HEK293 (cell line): Measurements from ENCODE around the gene NR0B1.

Experiments used
- CTCF ChIA-PET: fragments of 350-600 bp; formaldehyde crosslinking; extraction: SDS; loops from one replicate; lab custom pipeline; 2021; ENCODE audit warnings: antibody characterized with exemption; lab: Yijun Ruan, JAX
- POLR2A ChIA-PET: fragments of 300-600 bp; formaldehyde crosslinking; extraction: SDS; loops from one replicate; lab custom pipeline; 2020; ENCODE audit warnings: antibody characterized with exemption, inconsistent platforms; lab: Yijun Ruan, JAX
- H3K27ac ChIP-seq: fragments of 200-500 bp; sonication (Bioruptor generic); 2 replicates; pipeline ENCODE4 v1.5.1; 2014; ENCODE audit warnings: low read depth, low read length, control low read depth, inconsistent platforms; ENCODE audit errors: extremely low read depth
- H3K36me3 ChIP-seq, 2 experiments: fragments of 200-500 bp in 1 of 2; sonication (Bioruptor generic) in 1 of 2; 1 replicate in 1 of 2; 2 replicates in 1 of 2; pipeline ENCODE4 v1.5.1; 2014 to 2017; ENCODE audit warnings: inconsistent platforms in 2 of 2, low read length in 2 of 2; ENCODE audit not compliant: control insufficient read depth in 2 of 2, insufficient read depth in 1 of 2
- H3K4me1 ChIP-seq: fragments of 200-500 bp; sonication (Bioruptor generic); 2 replicates; pipeline ENCODE4 v1.5.1; 2014; ENCODE audit warnings: mild to moderate bottlenecking, low read length, inconsistent platforms; ENCODE audit not compliant: control insufficient read depth, insufficient read depth
- H3K4me3 ChIP-seq: 2 replicates; pipeline ENCODE4 v1.5.1; 2011; ENCODE audit warnings: low read depth, mild to moderate bottlenecking, control low read depth, low read length, moderate library complexity
- H3K9me3 ChIP-seq: fragments of 200-500 bp; sonication (Bioruptor generic); 2 replicates; pipeline ENCODE4 v1.5.1; 2014; ENCODE audit warnings: low read depth, low read length, inconsistent platforms; ENCODE audit not compliant: control insufficient read depth, insufficient read depth
- GLIS1 ChIP-seq: fragments of 450-650 bp; formaldehyde crosslinking; IDR thresholded peaks from 2 replicates; pipeline ENCODE4 v1.5.1; 2016; ENCODE audit warnings: missing biosample characterization, missing genetic modification characterization
- HOXC10 ChIP-seq: sonication (generic); formaldehyde crosslinking; IDR thresholded peaks from 2 replicates; pipeline ENCODE4 v1.8.1; 2023; ENCODE audit warnings: mild to moderate bottlenecking, missing genetic modification reagents
- KLF7 ChIP-seq: fragments of 450-650 bp; formaldehyde crosslinking; IDR thresholded peaks from 2 replicates; pipeline ENCODE4 v1.5.1; 2016; ENCODE audit warnings: missing biosample characterization, missing genetic modification characterization, borderline replicate concordance
- REPIN1 ChIP-seq: fragments of 450-650 bp; formaldehyde crosslinking; IDR thresholded peaks from 2 replicates; pipeline ENCODE4 v1.5.1; 2017; ENCODE audit warnings: missing biosample characterization, missing genetic modification characterization, low read depth
- ZFHX2 ChIP-seq: fragments of 450-650 bp; formaldehyde crosslinking; conservative IDR thresholded peaks from 2 replicates; pipeline ENCODE4 v1.5.1; 2016; ENCODE audit warnings: missing biosample characterization, missing genetic modification characterization
- ZNF10 ChIP-seq: fragments of 450-650 bp; formaldehyde crosslinking; IDR thresholded peaks from 2 replicates; pipeline ENCODE4 v1.5.1; 2017; ENCODE audit warnings: missing biosample characterization, missing genetic modification characterization
- ZNF121 ChIP-seq: fragments of 450-650 bp; formaldehyde crosslinking; IDR thresholded peaks from 2 replicates; pipeline ENCODE4 v1.5.1; 2016; ENCODE audit warnings: missing biosample characterization, missing genetic modification characterization
- ZNF16 ChIP-seq: fragments of 450-650 bp; formaldehyde crosslinking; IDR thresholded peaks from 2 replicates; pipeline ENCODE4 v1.5.1; 2016; ENCODE audit warnings: low read depth, missing biosample characterization, missing genetic modification characterization
- ZNF19 ChIP-seq: fragments of 450-650 bp; formaldehyde crosslinking; IDR thresholded peaks from 2 replicates; pipeline ENCODE4; 2016; ENCODE audit warnings: missing biosample characterization, missing genetic modification characterization, low read depth
- ZNF211 ChIP-seq: fragments of 450-650 bp; formaldehyde crosslinking; IDR thresholded peaks from 2 replicates; pipeline ENCODE4 v1.5.1; 2016; ENCODE audit warnings: low read depth, missing biosample characterization, missing genetic modification characterization
- ZNF248 ChIP-seq: fragments of 450-650 bp; formaldehyde crosslinking; IDR thresholded peaks from 2 replicates; pipeline ENCODE4 v1.5.1; 2017; ENCODE audit warnings: missing biosample characterization, missing genetic modification characterization
- ZNF302 ChIP-seq: fragments of 450-650 bp; formaldehyde crosslinking; IDR thresholded peaks from 2 replicates; pipeline ENCODE4 v1.5.1; 2016; ENCODE audit warnings: missing biosample characterization, missing genetic modification characterization, low read depth
- ZNF324 ChIP-seq: fragments of 450-650 bp; formaldehyde crosslinking; IDR thresholded peaks from 2 replicates; pipeline ENCODE4 v1.5.1; 2016; ENCODE audit warnings: missing biosample characterization, missing genetic modification characterization
- ZNF404 ChIP-seq: fragments of 450-650 bp; formaldehyde crosslinking; IDR thresholded peaks from 2 replicates; pipeline ENCODE4 v1.5.1; 2017; ENCODE audit warnings: missing biosample characterization, missing genetic modification characterization
- ZNF48 ChIP-seq: fragments of 450-650 bp; formaldehyde crosslinking; IDR thresholded peaks from 2 replicates; pipeline ENCODE4 v1.5.1; 2016; ENCODE audit warnings: missing biosample characterization, missing genetic modification characterization
- ZNF623 ChIP-seq: fragments of 450-650 bp; formaldehyde crosslinking; IDR thresholded peaks from 2 replicates; pipeline ENCODE4 v1.5.1; 2016; ENCODE audit warnings: missing biosample characterization, missing genetic modification characterization
- ZNF707 ChIP-seq: fragments of 450-650 bp; formaldehyde crosslinking; IDR thresholded peaks from 2 replicates; pipeline ENCODE4 v1.5.1; 2016; ENCODE audit warnings: missing biosample characterization, missing genetic modification characterization
- ZNF777 ChIP-seq: fragments of 450-650 bp; formaldehyde crosslinking; IDR thresholded peaks from 2 replicates; pipeline ENCODE4 v1.5.1; 2017; ENCODE audit warnings: missing biosample characterization, missing genetic modification characterization, borderline replicate concordance
- ZNF785 ChIP-seq: fragments of 450-650 bp; formaldehyde crosslinking; IDR thresholded peaks from 2 replicates; pipeline ENCODE4 v1.5.1; 2016; ENCODE audit warnings: missing biosample characterization, missing genetic modification characterization
- ZSCAN30 ChIP-seq: fragments of 450-650 bp; IDR thresholded peaks from 2 replicates; pipeline ENCODE4 v1.5.1; 2018; ENCODE audit warnings: missing biosample characterization, mild to moderate bottlenecking, missing genetic modification characterization, moderate library complexity
- TF ChIP-seq, protein P1 (sequence below): fragments of 450-650 bp; formaldehyde crosslinking; IDR thresholded peaks from 2 replicates; pipeline ENCODE4 v1.5.1; 2016; ENCODE audit warnings: missing biosample characterization, missing genetic modification characterization
- TF ChIP-seq, protein P2 (sequence below): fragments of 450-650 bp; formaldehyde crosslinking; IDR thresholded peaks from 2 replicates; pipeline ENCODE4 v1.5.1; 2016; ENCODE audit warnings: missing biosample characterization, missing genetic modification characterization
- TF ChIP-seq, protein P3 (sequence below): fragments of 450-650 bp; formaldehyde crosslinking; IDR thresholded peaks from 2 replicates; pipeline ENCODE4 v1.5.1; 2016; ENCODE audit warnings: missing biosample characterization, missing genetic modification characterization, borderline replicate concordance
- TF ChIP-seq, protein P4 (sequence below): fragments of 450-650 bp; formaldehyde crosslinking; IDR thresholded peaks from 2 replicates; pipeline ENCODE4 v1.5.1; 2016; ENCODE audit warnings: missing biosample characterization, missing genetic modification characterization
- TF ChIP-seq, protein P5 (sequence below): fragments of 450-650 bp; IDR thresholded peaks from 2 replicates; pipeline ENCODE4 v1.5.1; 2018; ENCODE audit warnings: missing biosample characterization, missing genetic modification characterization

Gene NR0B1

DNA sequence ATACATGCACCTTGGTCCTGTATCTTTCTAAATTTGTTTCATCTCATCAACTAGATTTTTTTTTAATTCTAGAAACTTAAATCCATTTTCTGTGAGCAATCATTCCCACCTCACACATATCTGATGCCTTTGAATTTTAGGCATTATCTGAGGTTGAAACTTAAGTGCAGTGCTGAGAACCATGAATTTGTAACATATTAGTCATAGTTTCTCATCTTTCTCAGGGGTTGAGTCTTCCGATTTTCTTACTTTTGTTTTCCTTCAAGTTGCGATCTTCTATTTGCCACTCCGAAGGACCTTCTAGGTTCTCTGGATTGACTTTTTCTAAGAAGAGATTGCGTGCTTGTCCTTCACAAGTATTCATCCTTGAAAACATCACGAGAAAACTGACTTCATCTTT is 3.7 kb upstream of the NR0B1 start (continued):
- TF ChIP-seq ZNF248 (tag by site-specific recombination) (no peak), ZNF623 (tag by site-specific recombination) (no peak), ZNF785 (tag by site-specific recombination) (no peak), ZNF48 (tag by site-specific recombination) (no peak), ZNF19 (tag by site-specific recombination) (no peak), ZSCAN30 (tag by site-specific recombination) (no peak)
- TF ChIP-seq, protein P1, sequence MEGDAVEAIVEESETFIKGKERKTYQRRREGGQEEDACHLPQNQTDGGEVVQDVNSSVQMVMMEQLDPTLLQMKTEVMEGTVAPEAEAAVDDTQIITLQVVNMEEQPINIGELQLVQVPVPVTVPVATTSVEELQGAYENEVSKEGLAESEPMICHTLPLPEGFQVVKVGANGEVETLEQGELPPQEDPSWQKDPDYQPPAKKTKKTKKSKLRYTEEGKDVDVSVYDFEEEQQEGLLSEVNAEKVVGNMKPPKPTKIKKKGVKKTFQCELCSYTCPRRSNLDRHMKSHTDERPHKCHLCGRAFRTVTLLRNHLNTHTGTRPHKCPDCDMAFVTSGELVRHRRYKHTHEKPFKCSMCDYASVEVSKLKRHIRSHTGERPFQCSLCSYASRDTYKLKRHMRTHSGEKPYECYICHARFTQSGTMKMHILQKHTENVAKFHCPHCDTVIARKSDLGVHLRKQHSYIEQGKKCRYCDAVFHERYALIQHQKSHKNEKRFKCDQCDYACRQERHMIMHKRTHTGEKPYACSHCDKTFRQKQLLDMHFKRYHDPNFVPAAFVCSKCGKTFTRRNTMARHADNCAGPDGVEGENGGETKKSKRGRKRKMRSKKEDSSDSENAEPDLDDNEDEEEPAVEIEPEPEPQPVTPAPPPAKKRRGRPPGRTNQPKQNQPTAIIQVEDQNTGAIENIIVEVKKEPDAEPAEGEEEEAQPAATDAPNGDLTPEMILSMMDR, result no peak
- TF ChIP-seq, all 188 proteins: peak for 0

DNA sequence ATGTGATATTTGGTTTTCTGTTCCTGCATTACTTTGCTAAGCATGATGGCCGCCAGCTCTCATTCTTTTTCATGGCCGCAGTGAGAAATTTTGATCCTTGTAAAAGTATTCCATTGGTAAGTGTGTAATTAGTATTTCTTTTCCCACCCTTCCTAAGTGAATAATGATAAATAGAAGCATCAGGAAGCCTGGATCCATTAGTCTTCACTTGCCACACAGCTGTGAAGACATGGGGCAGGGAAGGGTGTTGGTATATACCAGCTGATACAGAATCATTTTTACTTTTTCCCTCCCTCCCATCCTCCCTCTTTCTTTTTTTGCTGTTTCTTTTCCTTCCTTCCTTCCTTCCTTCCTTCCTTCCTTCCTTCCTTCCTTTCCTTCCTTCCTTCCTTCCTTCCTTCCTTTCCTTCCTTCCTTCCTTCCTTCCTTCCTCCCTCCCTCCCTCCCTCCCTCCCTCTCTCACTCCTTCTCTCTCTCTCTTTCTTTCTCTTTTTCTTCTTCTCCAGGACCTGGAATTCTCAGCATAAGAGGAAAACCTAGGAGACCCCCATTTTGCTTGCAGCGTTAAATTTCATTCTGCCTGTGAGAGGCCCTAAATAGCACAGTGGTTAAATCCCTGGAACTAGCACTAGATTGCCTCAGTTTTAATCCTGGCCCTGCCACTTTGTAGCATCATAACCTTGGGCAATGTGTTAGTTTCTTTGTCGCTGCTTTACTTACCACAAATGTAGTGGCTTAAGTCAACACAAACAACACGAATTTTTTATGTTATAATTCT is 1.4 kb upstream of the NR0B1 start:
- ChIA-PET POLR2A (no interaction called here), CTCF (no interaction called here)
- H3K9me3 ChIP-seq, result no peaks in the 10 kb centered on the region

More for the DNA sequence above, 1.4 kb upstream of the NR0B1 start:
- no peak overlapping the region for H3K27ac ChIP-seq
- H3K36me3 ChIP-seq, result no peaks in the 10 kb centered on the region
- TF ChIP-seq, protein P2, sequence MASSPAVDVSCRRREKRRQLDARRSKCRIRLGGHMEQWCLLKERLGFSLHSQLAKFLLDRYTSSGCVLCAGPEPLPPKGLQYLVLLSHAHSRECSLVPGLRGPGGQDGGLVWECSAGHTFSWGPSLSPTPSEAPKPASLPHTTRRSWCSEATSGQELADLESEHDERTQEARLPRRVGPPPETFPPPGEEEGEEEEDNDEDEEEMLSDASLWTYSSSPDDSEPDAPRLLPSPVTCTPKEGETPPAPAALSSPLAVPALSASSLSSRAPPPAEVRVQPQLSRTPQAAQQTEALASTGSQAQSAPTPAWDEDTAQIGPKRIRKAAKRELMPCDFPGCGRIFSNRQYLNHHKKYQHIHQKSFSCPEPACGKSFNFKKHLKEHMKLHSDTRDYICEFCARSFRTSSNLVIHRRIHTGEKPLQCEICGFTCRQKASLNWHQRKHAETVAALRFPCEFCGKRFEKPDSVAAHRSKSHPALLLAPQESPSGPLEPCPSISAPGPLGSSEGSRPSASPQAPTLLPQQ, result no peak
- TF ChIP-seq GLIS1 (tag by site-specific recombination) (no peak), ZNF10 (tag by site-specific recombination) (no peak), ZNF302 (tag by site-specific recombination) (no peak), ZNF707 (tag by site-specific recombination) (no peak), ZNF777 (tag by site-specific recombination) (no peak), ZNF16 (tag by site-specific recombination) (no peak), REPIN1 (no peak), ZNF211 (tag by site-specific recombination) (no peak), ZNF121 (no peak), ZFHX2 (tag by site-specific recombination) (no peak), ZNF324 (no peak), KLF7 (no peak), ZNF404 (tag by site-specific recombination) (no peak), HOXC10 (CRISPR knock-in tag) (no peak)
- TF ChIP-seq, protein P3, sequence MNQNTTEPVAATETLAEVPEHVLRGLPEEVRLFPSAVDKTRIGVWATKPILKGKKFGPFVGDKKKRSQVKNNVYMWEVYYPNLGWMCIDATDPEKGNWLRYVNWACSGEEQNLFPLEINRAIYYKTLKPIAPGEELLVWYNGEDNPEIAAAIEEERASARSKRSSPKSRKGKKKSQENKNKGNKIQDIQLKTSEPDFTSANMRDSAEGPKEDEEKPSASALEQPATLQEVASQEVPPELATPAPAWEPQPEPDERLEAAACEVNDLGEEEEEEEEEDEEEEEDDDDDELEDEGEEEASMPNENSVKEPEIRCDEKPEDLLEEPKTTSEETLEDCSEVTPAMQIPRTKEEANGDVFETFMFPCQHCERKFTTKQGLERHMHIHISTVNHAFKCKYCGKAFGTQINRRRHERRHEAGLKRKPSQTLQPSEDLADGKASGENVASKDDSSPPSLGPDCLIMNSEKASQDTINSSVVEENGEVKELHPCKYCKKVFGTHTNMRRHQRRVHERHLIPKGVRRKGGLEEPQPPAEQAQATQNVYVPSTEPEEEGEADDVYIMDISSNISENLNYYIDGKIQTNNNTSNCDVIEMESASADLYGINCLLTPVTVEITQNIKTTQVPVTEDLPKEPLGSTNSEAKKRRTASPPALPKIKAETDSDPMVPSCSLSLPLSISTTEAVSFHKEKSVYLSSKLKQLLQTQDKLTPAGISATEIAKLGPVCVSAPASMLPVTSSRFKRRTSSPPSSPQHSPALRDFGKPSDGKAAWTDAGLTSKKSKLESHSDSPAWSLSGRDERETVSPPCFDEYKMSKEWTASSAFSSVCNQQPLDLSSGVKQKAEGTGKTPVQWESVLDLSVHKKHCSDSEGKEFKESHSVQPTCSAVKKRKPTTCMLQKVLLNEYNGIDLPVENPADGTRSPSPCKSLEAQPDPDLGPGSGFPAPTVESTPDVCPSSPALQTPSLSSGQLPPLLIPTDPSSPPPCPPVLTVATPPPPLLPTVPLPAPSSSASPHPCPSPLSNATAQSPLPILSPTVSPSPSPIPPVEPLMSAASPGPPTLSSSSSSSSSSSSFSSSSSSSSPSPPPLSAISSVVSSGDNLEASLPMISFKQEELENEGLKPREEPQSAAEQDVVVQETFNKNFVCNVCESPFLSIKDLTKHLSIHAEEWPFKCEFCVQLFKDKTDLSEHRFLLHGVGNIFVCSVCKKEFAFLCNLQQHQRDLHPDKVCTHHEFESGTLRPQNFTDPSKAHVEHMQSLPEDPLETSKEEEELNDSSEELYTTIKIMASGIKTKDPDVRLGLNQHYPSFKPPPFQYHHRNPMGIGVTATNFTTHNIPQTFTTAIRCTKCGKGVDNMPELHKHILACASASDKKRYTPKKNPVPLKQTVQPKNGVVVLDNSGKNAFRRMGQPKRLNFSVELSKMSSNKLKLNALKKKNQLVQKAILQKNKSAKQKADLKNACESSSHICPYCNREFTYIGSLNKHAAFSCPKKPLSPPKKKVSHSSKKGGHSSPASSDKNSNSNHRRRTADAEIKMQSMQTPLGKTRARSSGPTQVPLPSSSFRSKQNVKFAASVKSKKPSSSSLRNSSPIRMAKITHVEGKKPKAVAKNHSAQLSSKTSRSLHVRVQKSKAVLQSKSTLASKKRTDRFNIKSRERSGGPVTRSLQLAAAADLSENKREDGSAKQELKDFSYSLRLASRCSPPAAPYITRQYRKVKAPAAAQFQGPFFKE (tag by site-specific recombination), result no peak
- TF ChIP-seq, protein P4, sequence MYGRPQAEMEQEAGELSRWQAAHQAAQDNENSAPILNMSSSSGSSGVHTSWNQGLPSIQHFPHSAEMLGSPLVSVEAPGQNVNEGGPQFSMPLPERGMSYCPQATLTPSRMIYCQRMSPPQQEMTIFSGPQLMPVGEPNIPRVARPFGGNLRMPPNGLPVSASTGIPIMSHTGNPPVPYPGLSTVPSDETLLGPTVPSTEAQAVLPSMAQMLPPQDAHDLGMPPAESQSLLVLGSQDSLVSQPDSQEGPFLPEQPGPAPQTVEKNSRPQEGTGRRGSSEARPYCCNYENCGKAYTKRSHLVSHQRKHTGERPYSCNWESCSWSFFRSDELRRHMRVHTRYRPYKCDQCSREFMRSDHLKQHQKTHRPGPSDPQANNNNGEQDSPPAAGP (tag by site-specific recombination), result no peak
- TF ChIP-seq, protein P5, sequence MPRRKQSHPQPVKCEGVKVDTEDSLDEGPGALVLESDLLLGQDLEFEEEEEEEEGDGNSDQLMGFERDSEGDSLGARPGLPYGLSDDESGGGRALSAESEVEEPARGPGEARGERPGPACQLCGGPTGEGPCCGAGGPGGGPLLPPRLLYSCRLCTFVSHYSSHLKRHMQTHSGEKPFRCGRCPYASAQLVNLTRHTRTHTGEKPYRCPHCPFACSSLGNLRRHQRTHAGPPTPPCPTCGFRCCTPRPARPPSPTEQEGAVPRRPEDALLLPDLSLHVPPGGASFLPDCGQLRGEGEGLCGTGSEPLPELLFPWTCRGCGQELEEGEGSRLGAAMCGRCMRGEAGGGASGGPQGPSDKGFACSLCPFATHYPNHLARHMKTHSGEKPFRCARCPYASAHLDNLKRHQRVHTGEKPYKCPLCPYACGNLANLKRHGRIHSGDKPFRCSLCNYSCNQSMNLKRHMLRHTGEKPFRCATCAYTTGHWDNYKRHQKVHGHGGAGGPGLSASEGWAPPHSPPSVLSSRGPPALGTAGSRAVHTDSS (tag by site-specific recombination), result no peak
- no peaks in the 10 kb centered on the region for H3K4me1 ChIP-seq
- H3K4me3 ChIP-seq, result no peak overlapping the region
